T-cell (primary cell): ENCODE results near the gene SMG7. TPM values are rescaled to one million over a fixed set of nuclear protein-coding genes. Genes with fewer than 3 reads are reported as not detected.

Experiments used
- ATAC-seq, 4 experiments: fragments of 200-7000 bp in 3 of 4; fragments of 150-1000 bp in 1 of 4; cut with Tn5 transposase; replicated peaks in 1 of 4; 1 replicate in 3 of 4; 2 replicates in 1 of 4; pipeline ENCODE4 v1.10.0; 2021; ENCODE audit warnings: moderate library complexity in 3 of 4, mild to moderate bottlenecking in 2 of 4, moderate number of reproducible peaks in 1 of 4
- CTCF ChIA-PET, 2 donors: fragments of 300-600 bp; sonication (Branson Sonifier 250); formaldehyde crosslinking; loops; one replicate each; lab custom pipeline; 2022; ENCODE audit warnings: antibody characterized with exemption in 2 of 2; lab: Charles Lee
- POLR2A ChIA-PET, 2 donors: fragments of 300-600 bp; sonication (Branson Sonifier 250); formaldehyde crosslinking; loops; one replicate each; lab custom pipeline; 2022; ENCODE audit warnings: antibody characterized with exemption in 2 of 2; lab: Charles Lee
- DNase-seq, 35 experiments: peaks; one replicate each; pipeline versions ENCODE4 v3.0.0 to v3.0.0-alpha.2; 2013 to 2023
- H3K27ac ChIP-seq: one replicate; pipeline ENCODE4 v1.5.1; 2013; ENCODE audit warnings: low read length
- H3K27me3 ChIP-seq, 2 experiments: replicated peaks in 1 of 2; 1 replicate in 1 of 2; 2 replicates in 1 of 2; pipeline versions ENCODE4 v1.6.1 to v1.7.0; 2013; ENCODE audit warnings: low read length in 1 of 2, mixed read lengths in 1 of 2; ENCODE audit not compliant: control insufficient read depth in 2 of 2, insufficient read depth in 2 of 2; ENCODE audit errors: extremely low read depth in 1 of 2
- H3K36me3 ChIP-seq, 2 donors: 1 replicate in 1 of 2; 2 replicates in 1 of 2; pipeline versions ENCODE4 v1.6.1 to v1.7.0; 2013; ENCODE audit warnings: low read length in 1 of 2; ENCODE audit not compliant: control insufficient read depth in 2 of 2, insufficient read depth in 1 of 2; ENCODE audit errors: extremely low read depth in 1 of 2
- H3K4me1 ChIP-seq, 2 experiments: 1 replicate in 1 of 2; 2 replicates in 1 of 2; pipeline versions ENCODE4 v1.6.1 to v1.7.0; 2013; ENCODE audit warnings: low read length in 2 of 2, mixed read lengths in 1 of 2; ENCODE audit not compliant: insufficient read depth in 2 of 2, control insufficient read depth in 1 of 2; ENCODE audit errors: extremely low read depth in 1 of 2
- H3K4me3 ChIP-seq, 2 donors: 1 replicate in 1 of 2; 2 replicates in 1 of 2; pipeline versions ENCODE4 v1.5.1 to v1.7.0; 2013; ENCODE audit warnings: mild to moderate bottlenecking in 2 of 2, low read length in 1 of 2, moderate library complexity in 1 of 2; ENCODE audit not compliant: control insufficient read depth in 1 of 2; ENCODE audit errors: extremely low read depth in 1 of 2
- H3K9me3 ChIP-seq: 2 replicates; pipeline ENCODE4 v1.7.0; 2013
- H3K27ac Mint-ChIP-seq, 2 donors: one replicate each; pipeline ENCODE4 v1.8.0; 2020 to 2021; ENCODE audit warnings: mild to moderate bottlenecking in 2 of 2, mixed read lengths in 2 of 2
- H3K27me3 Mint-ChIP-seq, 2 donors: one replicate each; pipeline ENCODE4 v1.8.0; 2021 to 2022; ENCODE audit warnings: mixed read lengths in 2 of 2
- H3K36me3 Mint-ChIP-seq: one replicate; pipeline ENCODE4 v1.8.0; 2021; ENCODE audit warnings: mixed read lengths
- H3K4me1 Mint-ChIP-seq, 3 donors: one replicate each; pipeline ENCODE4 v1.8.0; 2020 to 2022; ENCODE audit warnings: mixed read lengths in 3 of 3, mild to moderate bottlenecking in 1 of 3
- H3K4me3 Mint-ChIP-seq, 3 donors: one replicate each; pipeline ENCODE4 v1.8.0; 2020 to 2022; ENCODE audit warnings: mild to moderate bottlenecking in 3 of 3, mixed read lengths in 3 of 3, moderate library complexity in 3 of 3
- H3K9me3 Mint-ChIP-seq, 3 donors: one replicate each; pipeline ENCODE4 v1.8.0; 2020 to 2022; ENCODE audit warnings: mixed read lengths in 3 of 3
- WGBS: methylation state at CpG from one replicate; pipeline ENCODE4 v1.1.5; 2013; ENCODE audit warnings: missing lambda C conversion rate; ENCODE audit not compliant: insufficient coverage; 5-methylcytosine and 5-hydroxymethylcytosine counted together
- total RNA-seq, 35 experiments: library from RNA in 6 of 35; stranded (reverse) in 6 of 35; fragments of 120-200 nt in 1 of 35; gene quantifications; one replicate each; pipeline versions ENCODE4 v1.2.1 to v1.2.4 and lab custom pipeline; 2013 to 2026

Gene SMG7
- total RNA-seq, 5 donors from 2014 or later (not counting 1 experiment from before 2014, with no cell fraction given): 52.6 to 59.0 (median 54.6) TPM

- CTCF ChIA-PET: no interaction called here
- no peak overlapping the region for H3K27ac Mint-ChIP-seq
- Histone ChIP-seq H3K4me1 (no peaks in the 10 kb centered on the region), H3K36me3 (no peaks in the 10 kb centered on the region), H3K4me3 (no peak overlapping the region), H3K27ac (no peak overlapping the region), H3K9me3 (no peaks in the 10 kb centered on the region), H3K27me3 (no peaks in the 10 kb centered on the region)
- WGBS: 92% methylated on average over 2 of the region's 5 CpGs
- H3K4me3 Mint-ChIP-seq: no peak overlapping the region
- peaks cover 0 to 2% of the 10 kb centered on the region in 2 donors for H3K27me3 Mint-ChIP-seq
- H3K4me1 Mint-ChIP-seq: peaks cover 0 to 13% (median 0%) of the 10 kb centered on the region in 3 donors
- DNase-seq: no peak
- ATAC-seq: no peak
- POLR2A ChIA-PET: no interaction called here
- no peaks in the 10 kb centered on the region for H3K36me3 Mint-ChIP-seq
- no peaks in the 10 kb centered on the region for H3K9me3 Mint-ChIP-seq
These were observed 124.2 kb downstream of the SMG7 start for GRCh38 chr1:183596500-183596899.

GRCh38 chr1:183597656-183598347 is 125.5 kb downstream of the SMG7 start:
- no peak for ATAC-seq
- no peak overlapping the region for H3K27ac Mint-ChIP-seq
- Histone ChIP-seq H3K4me1 (no peaks in the 10 kb centered on the region), H3K4me3 (no peak overlapping the region), H3K27ac (no peak overlapping the region), H3K36me3 (no peaks in the 10 kb centered on the region), H3K9me3 (no peaks in the 10 kb centered on the region), H3K27me3 (no peaks in the 10 kb centered on the region)
- peaks cover 0 to 8% (median 0%) of the 10 kb centered on the region in 3 donors for H3K4me1 Mint-ChIP-seq
- H3K27me3 Mint-ChIP-seq: peaks cover 0 to 2% of the 10 kb centered on the region in 2 donors
- ChIA-PET CTCF (interaction anchor here (0.6 kb wide), 2 partner anchors 36 to 404 kb away, joined by 3 to 4 read pairs; no protein-coding TSS in a partner anchor), POLR2A (no interaction called here)
- H3K4me3 Mint-ChIP-seq: no peak overlapping the region
- WGBS: 93% methylated on average over 2 of the region's 5 CpGs
- no peaks in the 10 kb centered on the region for H3K36me3 Mint-ChIP-seq
- no peaks in the 10 kb centered on the region for H3K9me3 Mint-ChIP-seq
- DNase-seq: no peak

GRCh38 chr1:183598386-183598785 is 126.1 kb downstream of the SMG7 start:
- DNase-seq (no peak), ATAC-seq (no peak)
- no peaks in the 10 kb centered on the region for H3K9me3 Mint-ChIP-seq
- POLR2A ChIA-PET: no interaction called here
- no peaks in the 10 kb centered on the region for H3K36me3 Mint-ChIP-seq
- no peak overlapping the region for H3K27ac Mint-ChIP-seq
- CTCF ChIA-PET: interaction anchor here in 1 of 2 donors (0.6 kb wide), 1 partner anchor 1426 kb away, joined by 6 read pairs; no protein-coding TSS in a partner anchor
- H3K27me3 ChIP-seq: no peaks in the 10 kb centered on the region
- peaks cover 0 to 2% of the 10 kb centered on the region in 2 donors for H3K27me3 Mint-ChIP-seq
- no peaks in the 10 kb centered on the region for H3K9me3 ChIP-seq
- WGBS: 100% methylated on average over 1 of the region's 2 CpGs
- no peak overlapping the region for H3K27ac ChIP-seq
- H3K4me1 ChIP-seq: no peaks in the 10 kb centered on the region
- H3K36me3 ChIP-seq: no peaks in the 10 kb centered on the region
- no peak overlapping the region for H3K4me3 Mint-ChIP-seq
- peaks cover 0 to 3% (median 0%) of the 10 kb centered on the region in 3 donors for H3K4me1 Mint-ChIP-seq
- no peak overlapping the region for H3K4me3 ChIP-seq

- no peaks in the 10 kb centered on the region for H3K4me1 ChIP-seq
- DNase-seq: no peak
- CTCF ChIA-PET: interaction anchor here (0.6 kb wide), 3 partner anchors 15 to 60 kb away, joined by 3 to 4 read pairs (median 3); no protein-coding TSS in a partner anchor
These were observed 127.8 kb downstream of the SMG7 start for GRCh38 chr1:183600136-183600535.

GRCh38 chr1:183600634-183601033 is 128.3 kb downstream of the SMG7 start:
- Mint-ChIP-seq H3K9me3 (no peaks in the 10 kb centered on the region), H3K27ac (no peak overlapping the region), H3K27me3 (peaks cover 4 to 7% of the 10 kb centered on the region in 2 donors), H3K4me1 (peaks cover 0 to 9% (median 3%) of the 10 kb centered on the region in 3 donors), H3K4me3 (no peak overlapping the region), H3K36me3 (no peaks in the 10 kb centered on the region)
- ChIA-PET CTCF (interaction anchor here in 1 of 2 donors (0.6 kb wide), 1 partner anchor 61 kb away, joined by 3 read pairs; no protein-coding TSS in a partner anchor), POLR2A (no interaction called here)
- Histone ChIP-seq H3K36me3 (no peaks in the 10 kb centered on the region), H3K4me1 (no peaks in the 10 kb centered on the region), H3K27ac (no peak overlapping the region), H3K27me3 (peaks cover 0 to 3% of the 10 kb centered on the region in 2 experiments), H3K4me3 (no peak overlapping the region), H3K9me3 (no peaks in the 10 kb centered on the region)
- DNase-seq: no peak
- 80% methylated on average over 1 of the region's 3 CpGs for whole genome bisulfite sequencing
- no peak for ATAC-seq

More at GRCh38 chr1:183600136-183600535, 127.8 kb downstream of the SMG7 start:
- no peak for ATAC-seq
- peaks cover 4 to 7% of the 10 kb centered on the region in 2 donors for H3K27me3 Mint-ChIP-seq
- Histone ChIP-seq H3K27ac (no peak overlapping the region), H3K4me3 (no peak overlapping the region), H3K9me3 (no peaks in the 10 kb centered on the region), H3K27me3 (peaks cover 0 to 3% of the 10 kb centered on the region in 2 experiments), H3K36me3 (no peaks in the 10 kb centered on the region)
- POLR2A ChIA-PET: no interaction called here
- H3K27ac Mint-ChIP-seq: no peak overlapping the region
- H3K4me1 Mint-ChIP-seq: peaks cover 0 to 9% (median 3%) of the 10 kb centered on the region in 3 donors
- H3K4me3 Mint-ChIP-seq: no peak overlapping the region
- 100% methylated on average over 1 of the region's 3 CpGs for WGBS
- no peaks in the 10 kb centered on the region for H3K9me3 Mint-ChIP-seq
- H3K36me3 Mint-ChIP-seq: no peaks in the 10 kb centered on the region

GRCh38 chr1:183602510-183602909 is 130.2 kb downstream of the SMG7 start:
- 100% methylated on average over 1 of the region's 1 CpG for WGBS
- H3K36me3 Mint-ChIP-seq: no peaks in the 10 kb centered on the region
- no peak overlapping the region for H3K27ac Mint-ChIP-seq
- H3K4me3 Mint-ChIP-seq: no peak overlapping the region
- H3K27ac ChIP-seq: no peak overlapping the region
- no peak overlapping the region for H3K4me3 ChIP-seq
- H3K36me3 ChIP-seq: no peaks in the 10 kb centered on the region
- H3K4me1 Mint-ChIP-seq: peaks cover 0 to 9% (median 6%) of the 10 kb centered on the region in 3 donors
- ChIA-PET CTCF (interaction anchor here in 1 of 2 donors (0.6 kb wide), 1 partner anchor 134 kb away, joined by 6 read pairs; no protein-coding TSS in a partner anchor), POLR2A (no interaction called here)
- H3K9me3 Mint-ChIP-seq: no peaks in the 10 kb centered on the region
- H3K27me3 ChIP-seq: peaks cover 0 to 7% of the 10 kb centered on the region in 2 experiments
- no peaks in the 10 kb centered on the region for H3K9me3 ChIP-seq
- DNase-seq (no peak), ATAC-seq (no peak)
- no peaks in the 10 kb centered on the region for H3K4me1 ChIP-seq
- peaks cover 4 to 7% of the 10 kb centered on the region in 2 donors for H3K27me3 Mint-ChIP-seq
